Keratinocyte (primary cell): ENCODE results near the gene PITPNM3. TPM values are rescaled to one million over a fixed set of nuclear protein-coding genes. Genes with fewer than 3 reads are reported as not detected.

Experiments used
- DNase-seq: peaks from one replicate; pipeline ENCODE4 v3.0.0-alpha.2; 2011; ENCODE audit warnings: low read depth, missing footprints, low spot score
- FAIRE-seq: peaks from 2 replicates; lab custom pipeline; 2011; peaks lifted over from hg19 to GRCh38; lab: Jason Lieb, UNC
- H2AFZ ChIP-seq: 2 replicates; pipeline ENCODE4 v1.6.0; 2012; ENCODE audit warnings: low read length, control low read depth, inconsistent platforms; ENCODE audit not compliant: control insufficient read depth
- H3K27ac ChIP-seq: 2 replicates; pipeline ENCODE4 v1.5.1; 2011; ENCODE audit warnings: low read length; ENCODE audit not compliant: control insufficient read depth, insufficient read depth
- H3K27me3 ChIP-seq: 3 replicates; pipeline ENCODE4 v1.6.0; 2011; ENCODE audit warnings: low read length; ENCODE audit not compliant: control insufficient read depth, insufficient read depth; ENCODE audit errors: extremely low read depth
- H3K36me3 ChIP-seq, 2 experiments: 2 replicates in 1 of 2; 3 replicates in 1 of 2; pipeline ENCODE4 v1.5.1; 2011; ENCODE audit warnings: low read length in 2 of 2, mild to moderate bottlenecking in 1 of 2; ENCODE audit not compliant: control insufficient read depth in 2 of 2, insufficient read depth in 2 of 2; ENCODE audit errors: extremely low read depth in 1 of 2
- H3K4me1 ChIP-seq: 3 replicates; pipeline ENCODE4 v1.5.1; 2011; ENCODE audit warnings: low read length; ENCODE audit not compliant: control insufficient read depth, insufficient read depth; ENCODE audit errors: extremely low read depth
- H3K4me2 ChIP-seq: 3 replicates; pipeline ENCODE4 v1.6.0; 2011; ENCODE audit warnings: low read depth, low read length; ENCODE audit not compliant: control insufficient read depth, insufficient read depth; ENCODE audit errors: extremely low read depth
- H3K4me3 ChIP-seq, 3 experiments: fragments of 200-600 bp in 1 of 3; sonication (generic) in 1 of 3; 2 replicates in 2 of 3; 3 replicates in 1 of 3; pipeline ENCODE4 v1.5.1; 2011 to 2016; ENCODE audit warnings: low read length in 3 of 3, mild to moderate bottlenecking in 3 of 3, control low read depth in 2 of 3, inconsistent platforms in 1 of 3, low read depth in 1 of 3, mixed read lengths in 1 of 3, mixed run types in 1 of 3, moderate library complexity in 1 of 3; ENCODE audit not compliant: control insufficient read depth in 2 of 3, insufficient read depth in 2 of 3; ENCODE audit errors: extremely low read depth in 1 of 3
- H3K79me2 ChIP-seq: 2 replicates; pipeline ENCODE4 v1.6.0; 2012; ENCODE audit warnings: low read length; ENCODE audit not compliant: control insufficient read depth, insufficient read depth
- H3K9ac ChIP-seq: 3 replicates; pipeline ENCODE4 v1.6.0; 2011; ENCODE audit warnings: low read length; ENCODE audit not compliant: control insufficient read depth, insufficient read depth; ENCODE audit errors: extremely low read depth
- H3K9me1 ChIP-seq: 3 replicates; pipeline ENCODE4 v1.6.0; 2011; ENCODE audit warnings: low read length; ENCODE audit not compliant: control insufficient read depth, insufficient read depth; ENCODE audit errors: extremely low read depth
- H3K9me3 ChIP-seq: 2 replicates; pipeline ENCODE4 v1.5.1; 2012; ENCODE audit warnings: low read depth, low read length; ENCODE audit not compliant: control insufficient read depth
- H4K20me1 ChIP-seq: 3 replicates; pipeline ENCODE4 v1.6.0; 2011; ENCODE audit warnings: low read length; ENCODE audit not compliant: control insufficient read depth, insufficient read depth; ENCODE audit errors: extremely low read depth
- CTCF ChIP-seq, 3 experiments: IDR thresholded peaks in 1 of 3; conservative IDR thresholded peaks in 1 of 3; optimal IDR thresholded peaks in 1 of 3; 2 replicates in 2 of 3; 3 replicates in 1 of 3; pipeline versions ENCODE3 to v1.5.1; 2011; ENCODE audit warnings: low read length in 3 of 3, mild to moderate bottlenecking in 3 of 3, moderate library complexity in 2 of 3, control low read depth in 1 of 3, inconsistent platforms in 1 of 3; ENCODE audit not compliant: insufficient read depth in 2 of 3; ENCODE audit errors: extremely low read depth in 1 of 3
- EZH2 ChIP-seq: IDR thresholded peaks from one replicate; pipeline ENCODE4 v1.6.1; 2012; ENCODE audit warnings: inconsistent platforms, mild to moderate bottlenecking, low read length, moderate library complexity
- dilution Hi-C: fragments of 300-500 bp; cut with MboI; formaldehyde crosslinking; loops from one replicate; pipeline ENCODE4 v1.7.0; 2020; ENCODE audit warnings: low sequenced_read_pairs; ENCODE audit not compliant: extremely low pct_ligation_motif_present
- polyA plus RNA-seq, 5 experiments: library from polyadenylated mRNA; depleted of rRNA in 3 of 5; stranded (reverse) in 3 of 5; stranded (forward) in 1 of 5; unstranded in 1 of 5; fragments of >200 nt; gene quantifications; 1 replicate in 1 of 5; 2 replicates in 3 of 5; 3 replicates in 1 of 5; pipeline versions ENCODE4 v1.2.1 to v1.2.3, GENCODE V29; 2011 to 2012; ENCODE audit warnings: missing spikeins in 2 of 5, low read depth in 1 of 5, low replicate concordance in 1 of 5

Gene PITPNM3
- polyA plus RNA-seq, 1 donor (not counting 4 experiments of a cell fraction or from before 2014, with no cell fraction given): 7.7 TPM

GRCh38 chr17:6449307-6449706 lies 107.0 kb downstream of the PITPNM3 start:
- FAIRE-seq (no peak), DNase-seq (no peak)
- no peak overlapping the region for H3K27ac ChIP-seq
- no peaks in the 10 kb centered on the region for H3K79me2 ChIP-seq
- H3K4me3 ChIP-seq: no peak overlapping the region
- no peaks in the 10 kb centered on the region for H4K20me1 ChIP-seq
- H3K27me3 ChIP-seq: no peaks in the 10 kb centered on the region
- H3K9ac ChIP-seq: no peak overlapping the region
- no peak overlapping the region for H3K4me2 ChIP-seq
- peaks cover 3 to 12% of the 10 kb centered on the region in 2 experiments for H3K36me3 ChIP-seq
- peaks cover 6% of the 10 kb centered on the region for H3K4me1 ChIP-seq
- H3K9me3 ChIP-seq: no peaks in the 10 kb centered on the region
- TF ChIP-seq CTCF (optimal IDR thresholded peaks at IDR 0.05 in 1 of 3, IDR thresholded peaks at IDR 0.05 in 1 of 3, conservative IDR thresholded peaks at IDR 0.05 in 1 of 3; ENCODE audit: extremely low read depth in 1 of 3, insufficient read depth in 2 of 3, low read length in 3 of 3) (no peak), EZH2 (no peak)
- dilution Hi-C loops: no loop called here
- no peaks in the 10 kb centered on the region for H3K9me1 ChIP-seq
- H2AFZ ChIP-seq: no peak overlapping the region

- dilution Hi-C loops: no loop called here
These were observed 107.9 kb downstream of the PITPNM3 start for GRCh38 chr17:6448473-6448872.

More at GRCh38 chr17:6448473-6448872, 107.9 kb downstream of the PITPNM3 start:
- TF ChIP-seq EZH2 (no peak), CTCF (optimal IDR thresholded peaks at IDR 0.05 in 1 of 3, IDR thresholded peaks at IDR 0.05 in 1 of 3, conservative IDR thresholded peaks at IDR 0.05 in 1 of 3; ENCODE audit: extremely low read depth in 1 of 3, insufficient read depth in 2 of 3, low read length in 3 of 3) (no peak)
- Histone ChIP-seq H3K9me1 (no peaks in the 10 kb centered on the region), H3K4me3 (no peak overlapping the region), H3K27ac (no peak overlapping the region), H3K9me3 (no peaks in the 10 kb centered on the region), H3K79me2 (no peaks in the 10 kb centered on the region), H3K27me3 (no peaks in the 10 kb centered on the region), H3K4me2 (no peak overlapping the region), H2AFZ (no peak overlapping the region), H3K9ac (no peak overlapping the region), H4K20me1 (no peaks in the 10 kb centered on the region), H3K4me1 (peaks cover 12% of the 10 kb centered on the region), H3K36me3 (peaks cover 3 to 12% of the 10 kb centered on the region in 2 experiments)
- no peak for FAIRE-seq
- no peak for DNase-seq
